Cardiac septum (tissue), 1 donor: Measurements from ENCODE around the gene RAB21. TPM values are rescaled to one million over a fixed set of nuclear protein-coding genes. Genes with fewer than 3 reads are reported as not detected.
"Not testable (repeated sequence)": the region's sequence is repeated elsewhere in the genome, so short reads cannot be mapped to it uniquely, and the experiment has no call there.

Experiments
- DNase-seq: peaks from one replicate; pipeline ENCODE4 v3.0.0-alpha.2; 2020; ENCODE audit warnings: low spot score
- intact Hi-C: fragments of 100-400 bp; cut with DNase I; formaldehyde crosslinking; loops from one replicate; pipeline ENCODE4 v1.14.0; 2022
- total RNA-seq: library from RNA; stranded (reverse); fragmentation: NEBNext Ultra II Directional; extraction: Animal tissue kit (Norgen Biotek cat#: 25700); gene quantifications from one replicate; pipeline ENCODE4 v1.2.1, GENCODE V29; 2021
- donor health status: DM: no; HTN: no; CAD: no.

RAB21 gene
- total RNA-seq, 1 donor from 2014 or later, result 191 TPM

DNA sequence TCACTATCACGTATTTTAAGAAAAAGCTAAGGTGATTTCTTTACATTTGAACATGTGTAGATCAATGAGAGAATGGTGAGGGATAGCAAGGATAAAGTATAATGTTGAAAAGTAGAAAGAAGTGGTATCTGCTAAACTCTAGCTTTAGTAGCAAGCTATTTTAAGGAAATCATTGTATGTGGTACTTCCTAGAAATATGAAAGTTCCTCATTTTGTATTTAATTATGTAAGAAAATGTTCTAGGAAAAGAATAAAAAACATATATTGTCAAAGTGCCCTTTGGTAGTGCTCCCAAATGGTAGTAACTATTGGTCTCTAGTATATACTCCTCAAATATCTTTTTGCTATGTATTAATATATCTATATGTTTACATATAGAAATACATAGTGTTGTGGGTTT is 35.7 kb downstream of the RAB21 start:
- no peak for DNase-seq
- intact Hi-C loops, result no loop called here

DNA sequence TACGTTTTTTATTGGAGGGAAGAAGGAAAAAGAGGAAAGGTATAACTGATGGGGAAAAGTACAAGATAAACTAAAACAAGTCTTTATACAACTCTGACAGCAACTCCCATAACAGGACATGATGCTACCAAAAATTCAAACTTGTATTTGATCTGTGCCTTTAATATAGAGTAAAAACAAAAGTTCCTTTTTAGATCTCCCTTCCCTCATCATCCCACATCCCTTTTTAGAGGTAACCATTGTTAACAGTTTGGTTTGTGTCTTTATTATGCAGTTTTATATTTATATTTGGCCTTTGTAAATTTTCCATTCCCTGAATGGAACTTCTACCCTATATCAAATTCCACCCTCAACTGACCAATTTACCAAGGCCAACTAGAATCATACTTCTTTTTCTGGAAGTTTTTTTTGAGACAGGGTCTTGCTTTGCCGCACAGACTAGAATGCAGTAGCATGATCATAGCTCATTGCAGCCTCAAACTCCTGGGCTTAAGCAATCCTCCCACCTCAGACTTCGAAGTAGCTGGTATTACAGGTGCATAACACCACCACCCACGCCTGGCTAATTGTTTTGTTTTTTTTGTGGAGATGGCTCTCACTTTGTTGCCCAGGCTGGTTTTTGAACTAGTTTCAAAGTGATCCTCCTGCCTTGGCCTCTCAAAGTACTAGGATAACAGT is 36.9 kb downstream of the RAB21 start:
- intact Hi-C loops, result no loop called here

DNA sequence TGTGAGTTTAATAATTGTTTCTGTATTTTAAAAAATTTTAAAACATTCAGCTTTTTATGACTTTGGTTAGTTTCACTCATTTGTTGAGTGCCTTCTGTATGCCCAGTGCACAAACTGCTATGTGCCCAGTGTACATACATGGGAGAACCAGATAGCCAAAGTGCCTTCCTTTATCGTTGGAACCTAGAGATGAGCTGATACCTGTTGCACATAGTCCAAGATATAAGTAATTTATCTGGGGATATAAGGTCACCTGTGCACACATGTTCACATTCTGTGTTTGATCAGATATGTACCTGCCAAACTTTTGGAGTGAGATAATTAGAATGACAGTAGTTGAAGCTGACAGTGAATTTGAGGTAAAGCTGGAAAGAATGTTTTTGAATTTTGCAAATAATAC is 37.9 kb downstream of the RAB21 start:
- intact Hi-C loops, result no loop called here
- no peak for DNase-seq

More for the DNA sequence above, 36.9 kb downstream of the RAB21 start:
- no peak for DNase-seq

GRCh38 chr12:71795901-71796300 is 41.2 kb downstream of the RAB21 start:
- DNase-seq, result no peak
- intact Hi-C loops, result no loop called here

GRCh38 chr12:71797531-71797930 is 42.9 kb downstream of the RAB21 start:
- intact Hi-C loops, result no loop called here
- no peak for DNase-seq

DNA sequence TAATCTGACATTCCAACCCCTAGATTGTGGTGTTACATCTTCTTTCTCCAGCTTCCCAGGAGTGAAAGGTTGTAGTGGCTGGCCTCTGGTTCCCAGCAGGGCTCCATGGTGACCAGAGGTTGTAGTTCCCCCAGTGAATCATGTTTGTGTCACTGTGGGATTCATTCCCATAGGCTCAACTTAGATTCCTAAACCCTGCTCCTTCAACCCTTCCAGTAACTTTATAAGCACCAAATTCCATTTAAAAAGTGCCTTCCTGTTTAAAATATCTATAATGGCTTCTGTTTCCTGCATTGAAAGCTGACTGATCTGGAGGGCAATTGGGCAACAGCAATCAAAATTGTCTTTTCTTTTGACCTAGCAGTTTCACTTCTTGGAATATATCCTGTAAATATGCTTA is 44.4 kb downstream of the RAB21 start:
- DNase-seq, result no peak
- intact Hi-C loops, result no loop called here

- intact Hi-C loops, result no loop called here
- no peak for DNase-seq
Observed at GRCh38 chr12:71800177-71800576, 45.5 kb downstream of the RAB21 start.

DNA sequence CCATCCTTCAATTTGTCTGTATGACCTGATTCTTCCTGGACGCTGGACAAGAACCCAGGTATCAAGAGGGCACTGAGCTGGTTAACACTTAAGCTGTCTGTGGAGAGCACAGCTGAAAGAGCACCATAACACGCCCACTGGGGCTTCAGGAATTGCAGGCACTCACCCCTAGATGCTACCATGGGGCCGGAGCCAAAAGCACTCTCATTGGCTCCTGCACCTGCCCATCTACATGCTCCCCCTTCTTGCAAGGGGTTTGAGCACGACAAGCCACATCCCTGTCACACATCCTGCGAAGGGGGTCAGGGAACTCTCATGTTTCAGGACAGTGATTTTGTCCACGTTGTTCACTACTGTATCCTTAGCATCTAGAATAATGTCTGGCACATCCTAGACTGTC is 49.8 kb downstream of the RAB21 start:
- no peak for DNase-seq
- intact Hi-C loops, result no loop called here

DNA sequence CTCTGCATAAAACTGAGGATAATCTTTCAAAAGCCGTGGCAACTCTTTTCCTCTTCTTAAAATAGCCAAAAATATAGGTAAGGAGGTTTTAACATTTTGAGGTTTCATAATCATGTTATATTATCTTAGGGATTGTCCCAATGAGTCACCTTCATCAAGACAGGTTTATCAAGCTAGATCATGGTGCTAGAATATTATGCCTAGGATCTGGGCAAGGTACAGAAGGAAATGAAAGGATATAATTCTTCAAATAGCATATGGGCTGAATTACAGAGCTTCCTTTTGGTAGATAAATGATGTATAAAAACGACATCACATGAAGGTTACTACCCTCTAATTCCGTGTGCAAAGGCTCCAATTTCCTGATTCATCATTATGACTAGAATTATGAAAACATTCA is 56.3 kb downstream of the RAB21 start:
- intact Hi-C loops, result no loop called here
- no peak for DNase-seq

DNA sequence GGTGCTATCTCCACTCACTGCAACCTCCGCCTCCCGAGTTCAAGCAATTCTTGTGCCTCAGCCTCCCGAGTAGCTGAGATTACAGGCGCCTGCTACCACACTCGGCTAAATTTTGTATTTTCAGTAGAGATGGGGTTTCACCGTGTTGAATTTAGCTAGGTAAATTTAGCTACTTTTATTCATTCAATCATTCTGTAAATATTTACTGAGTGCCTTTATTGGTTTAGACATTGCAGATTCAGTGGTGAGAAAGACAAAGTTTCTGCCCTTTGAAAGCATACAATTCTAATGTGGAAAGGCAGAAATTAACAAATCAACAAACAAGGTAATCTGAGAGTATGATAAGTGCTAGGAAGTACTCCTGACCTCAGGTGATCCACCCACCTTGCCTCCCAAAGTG is 60.6 kb downstream of the RAB21 start:
- intact Hi-C loops, DNase-seq: not testable (repeated sequence)

DNA sequence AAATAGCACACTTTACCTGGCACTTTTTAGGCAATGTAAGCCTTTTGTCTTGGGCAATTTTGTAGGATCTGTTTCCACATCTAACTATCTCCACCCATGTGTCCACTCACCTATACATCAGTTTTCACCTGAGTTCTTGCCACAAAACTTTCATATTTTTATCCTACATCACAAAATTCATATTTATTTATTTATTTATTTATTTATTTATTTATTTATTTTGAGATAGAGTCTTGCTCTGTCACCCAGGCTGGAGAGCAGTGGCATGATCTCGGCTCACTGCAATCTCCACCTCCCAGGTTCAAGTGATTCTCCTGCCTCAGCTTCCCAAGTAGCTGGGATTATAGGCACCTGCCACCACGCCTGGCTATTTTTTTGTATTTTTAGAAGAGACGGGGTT is 67.4 kb downstream of the RAB21 start:
- DNase-seq, intact Hi-C loops: not testable (repeated sequence)

DNA sequence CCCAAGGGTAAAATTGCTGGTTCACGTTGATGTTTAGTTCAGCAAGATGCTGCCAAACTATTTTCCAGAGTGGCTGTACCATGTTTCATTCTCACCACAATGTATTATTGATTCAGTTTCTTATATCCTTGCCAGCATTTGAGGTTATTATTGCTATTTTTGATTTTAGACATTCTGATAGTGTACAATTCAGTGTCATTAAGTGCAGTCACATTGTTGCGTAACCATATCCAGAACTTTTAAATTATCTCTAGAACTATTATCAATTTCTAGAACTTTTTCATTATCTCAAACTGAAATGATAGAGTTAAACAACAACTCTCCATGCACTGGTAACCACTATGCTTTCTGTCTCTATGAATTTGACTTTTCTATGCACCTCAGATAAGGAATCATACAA is 74.2 kb downstream of the RAB21 start:
- intact Hi-C loops, result no loop called here
- no peak for DNase-seq

DNA sequence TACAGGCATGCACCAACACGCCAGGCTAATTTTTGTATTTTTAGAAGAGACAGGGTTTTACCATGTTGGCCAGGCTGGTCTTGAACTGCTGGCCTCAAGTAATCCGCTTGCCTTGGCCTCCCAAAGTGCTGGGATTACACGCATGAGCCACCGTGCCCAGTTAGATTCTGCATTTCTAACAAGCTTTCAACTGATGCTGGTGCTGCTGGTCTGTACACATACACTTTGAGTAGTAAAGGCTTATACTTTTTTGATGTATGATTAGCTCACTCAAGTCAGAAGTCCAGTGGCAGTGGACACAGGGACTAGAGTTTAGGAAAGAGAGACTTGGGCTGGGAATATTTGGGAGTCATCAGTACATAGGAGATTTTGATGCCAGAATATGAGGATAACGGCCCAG is 82.7 kb downstream of the RAB21 start:
- DNase-seq, result no peak
- intact Hi-C loops, result no loop called here

DNA sequence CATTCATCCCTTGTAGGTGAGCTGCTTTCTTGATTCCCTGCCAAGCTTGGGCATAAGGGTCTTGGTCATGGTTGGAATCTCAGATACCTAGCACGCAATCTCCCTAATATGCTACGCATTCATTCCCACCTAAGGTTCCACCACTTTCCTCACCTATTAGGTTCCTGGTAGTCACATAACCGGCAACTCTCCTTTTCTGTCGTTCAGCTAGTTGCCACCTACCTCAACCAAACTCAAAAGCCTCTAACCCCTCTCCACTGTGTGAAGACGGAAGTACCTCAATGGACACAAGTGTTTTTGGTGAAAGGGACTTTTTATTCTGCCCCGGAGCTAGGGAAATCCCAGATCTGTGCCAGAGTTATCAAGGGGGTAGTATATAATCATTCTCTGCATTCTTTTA is 83.6 kb downstream of the RAB21 start:
- intact Hi-C loops, result no loop called here
- no peak for DNase-seq

DNA sequence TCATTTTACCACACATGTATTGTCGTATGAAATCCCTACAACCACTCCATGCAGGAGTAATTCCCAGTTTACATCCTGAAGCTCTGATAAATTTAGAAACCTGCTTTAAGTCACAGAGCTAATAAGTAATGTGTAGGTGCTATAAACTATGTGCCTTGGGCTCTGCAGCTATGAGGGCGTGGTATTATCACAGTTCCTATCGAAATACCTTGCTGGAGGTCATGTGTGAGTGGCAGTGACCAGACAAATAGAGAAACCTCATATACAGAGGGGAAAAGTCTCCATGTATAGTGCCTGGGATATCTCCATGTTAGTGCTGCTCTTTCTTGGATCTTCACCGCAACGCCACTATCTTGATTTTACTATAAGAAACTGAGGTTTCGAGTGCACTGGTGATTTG is 84.0 kb downstream of the RAB21 start:
- DNase-seq, result no peak
- intact Hi-C loops, result no loop called here

- no peak for DNase-seq
- intact Hi-C loops, result loop anchor here (10.0 kb wide), 1 partner anchor 156 kb away; the partner anchor contains the start of gene TMEM19
Observed at GRCh38 chr12:71840231-71840847, 85.7 kb downstream of the RAB21 start.

GRCh38 chr12:71846322-71846940 is 91.8 kb downstream of the RAB21 start:
- intact Hi-C loops, result loop anchor here (10.0 kb wide), 1 partner anchor 162 kb away; the partner anchor contains the start of gene TMEM19
- DNase-seq, result no peak

GRCh38 chr12:71848212-71848611 is 93.5 kb downstream of the RAB21 start:
- no peak for DNase-seq
- intact Hi-C loops, result loop anchor here (10.0 kb wide), 1 partner anchor 163 kb away; the partner anchor contains the start of gene TMEM19

- intact Hi-C loops, result loop anchor here (10.0 kb wide), 1 partner anchor 164 kb away; the partner anchor contains the start of gene TMEM19
- no peak for DNase-seq
Observed at GRCh38 chr12:71849109-71849851, 94.6 kb downstream of the RAB21 start.
